NB4 (cell line): ENCODE data around the gene SLC25A25.

Source experiments
- DNase-seq: peaks from one replicate; pipeline ENCODE4 v3.0.0; 2010; ENCODE audit warnings: low read depth
- H3K4me3 ChIP-seq: one replicate; pipeline ENCODE4 v1.5.1; 2011; ENCODE audit warnings: mild to moderate bottlenecking, low read depth, low read length, moderate library complexity
- MAX ChIP-seq: IDR thresholded peaks from 2 replicates; pipeline ENCODE4 v1.6.1; 2011; ENCODE audit warnings: low read depth, low read length
- MYC ChIP-seq: IDR thresholded peaks from 2 replicates; pipeline ENCODE4 v1.6.1; 2011; ENCODE audit warnings: low read depth, low read length
- POLR2A ChIP-seq: IDR thresholded peaks from 2 replicates; pipeline ENCODE4 v1.6.1; 2011; ENCODE audit warnings: mild to moderate bottlenecking; ENCODE audit not compliant: insufficient read length; ENCODE audit errors: extremely low read depth
- TF ChIP-seq, protein P1 (sequence below): IDR thresholded peaks from one replicate; pipeline ENCODE4 v1.5.1; 2012; ENCODE audit warnings: low read depth, low read length

The SLC25A25 gene

GRCh38 chr9:128085943-128086342 is 17.9 kb downstream of the SLC25A25 start:
- DNase-seq, result no peak
- no peak for TF ChIP-seq MYC
- TF ChIP-seq MAX, result no peak
- no peak overlapping the region for H3K4me3 ChIP-seq

GRCh38 chr9:128087262-128087661 is 19.2 kb downstream of the SLC25A25 start:
- no peak for DNase-seq
- H3K4me3 ChIP-seq, result no peak overlapping the region
- TF ChIP-seq POLR2A (no peak), MYC (no peak), MAX (no peak)
- TF ChIP-seq, protein P1, sequence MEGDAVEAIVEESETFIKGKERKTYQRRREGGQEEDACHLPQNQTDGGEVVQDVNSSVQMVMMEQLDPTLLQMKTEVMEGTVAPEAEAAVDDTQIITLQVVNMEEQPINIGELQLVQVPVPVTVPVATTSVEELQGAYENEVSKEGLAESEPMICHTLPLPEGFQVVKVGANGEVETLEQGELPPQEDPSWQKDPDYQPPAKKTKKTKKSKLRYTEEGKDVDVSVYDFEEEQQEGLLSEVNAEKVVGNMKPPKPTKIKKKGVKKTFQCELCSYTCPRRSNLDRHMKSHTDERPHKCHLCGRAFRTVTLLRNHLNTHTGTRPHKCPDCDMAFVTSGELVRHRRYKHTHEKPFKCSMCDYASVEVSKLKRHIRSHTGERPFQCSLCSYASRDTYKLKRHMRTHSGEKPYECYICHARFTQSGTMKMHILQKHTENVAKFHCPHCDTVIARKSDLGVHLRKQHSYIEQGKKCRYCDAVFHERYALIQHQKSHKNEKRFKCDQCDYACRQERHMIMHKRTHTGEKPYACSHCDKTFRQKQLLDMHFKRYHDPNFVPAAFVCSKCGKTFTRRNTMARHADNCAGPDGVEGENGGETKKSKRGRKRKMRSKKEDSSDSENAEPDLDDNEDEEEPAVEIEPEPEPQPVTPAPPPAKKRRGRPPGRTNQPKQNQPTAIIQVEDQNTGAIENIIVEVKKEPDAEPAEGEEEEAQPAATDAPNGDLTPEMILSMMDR, result no peak

DNA sequence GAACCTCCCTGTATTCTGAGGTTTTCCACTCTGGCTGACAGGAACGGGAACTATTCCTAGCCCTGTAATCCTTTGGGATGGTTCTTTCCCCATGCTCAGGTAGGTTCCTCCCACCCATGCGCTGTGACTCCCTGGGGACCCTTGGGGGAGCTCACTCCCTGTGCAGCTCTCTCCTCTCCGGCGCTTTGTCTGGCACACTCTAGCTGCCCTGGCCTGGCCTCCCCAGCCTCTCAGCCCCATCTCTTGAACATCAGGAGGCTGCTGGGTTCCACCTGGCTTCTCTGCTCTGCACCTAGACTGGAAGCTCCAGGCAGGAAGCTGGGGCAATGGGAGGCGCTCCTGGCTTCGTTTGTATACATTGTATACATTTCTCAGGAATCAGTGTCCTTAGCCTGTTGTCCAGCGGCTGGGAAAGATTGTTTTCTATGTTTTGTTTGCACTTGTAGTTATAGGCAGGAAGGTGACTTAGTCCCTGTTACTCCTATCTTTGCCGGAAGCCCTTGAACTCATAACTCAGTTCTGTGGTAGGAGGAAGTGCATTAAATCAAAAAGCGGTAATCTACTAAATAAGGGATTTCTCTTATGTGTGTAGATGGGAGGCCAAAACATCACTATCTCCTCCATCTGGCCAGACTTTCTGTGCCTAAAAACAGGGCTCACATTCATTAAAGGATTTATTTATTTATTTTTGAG is 20.4 kb downstream of the SLC25A25 start:
- H3K4me3 ChIP-seq, result no peak overlapping the region
- TF ChIP-seq, protein P1, result no peak
- TF ChIP-seq MAX, result no peak
- TF ChIP-seq MYC, result no peak
- TF ChIP-seq POLR2A, result no peak
- no peak for DNase-seq

DNA sequence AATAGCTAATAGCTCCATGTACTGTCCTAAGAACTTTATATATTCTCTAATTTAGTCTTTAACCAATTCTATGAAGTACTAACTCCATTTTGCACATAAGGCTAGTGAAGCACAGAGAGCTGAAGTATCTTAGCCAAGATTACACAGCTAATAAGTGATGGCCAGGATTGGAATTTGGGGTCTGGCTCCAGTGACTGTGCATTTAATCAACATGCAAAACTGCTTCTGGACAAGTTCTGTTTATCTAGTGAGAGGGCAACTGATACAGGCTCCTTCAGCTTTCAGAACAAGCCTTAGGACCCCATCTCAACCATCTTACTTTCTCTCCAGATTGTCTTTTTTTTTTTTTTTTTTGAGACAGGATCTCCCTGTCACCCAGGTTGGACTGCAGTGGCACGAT is 21.3 kb downstream of the SLC25A25 start:
- no peak for DNase-seq
- H3K4me3 ChIP-seq, result no peak overlapping the region
- TF ChIP-seq, protein P1, result no peak
- no peak for TF ChIP-seq POLR2A

DNA sequence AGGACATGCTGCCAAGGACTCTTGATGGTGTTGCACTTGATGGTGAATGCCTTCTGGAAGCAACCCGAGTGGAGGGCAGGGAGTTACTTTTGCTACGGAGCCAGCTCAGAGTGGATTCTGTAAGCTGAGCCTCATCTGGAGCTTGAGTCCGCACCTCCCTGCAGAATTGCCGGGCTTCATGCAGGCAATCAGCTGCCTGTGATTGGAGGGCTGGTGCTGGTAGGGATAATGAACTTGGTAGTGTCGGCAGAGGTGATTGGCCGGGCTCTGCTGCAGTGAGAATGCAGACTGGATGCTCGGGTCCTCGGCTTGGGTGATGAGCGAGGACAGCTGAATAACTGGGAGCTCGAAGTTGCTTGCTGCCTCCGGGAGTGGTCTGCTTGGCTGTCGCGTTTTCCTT is 23.1 kb downstream of the SLC25A25 start:
- no peak overlapping the region for H3K4me3 ChIP-seq
- no peak for DNase-seq
- TF ChIP-seq MAX, result no peak
- TF ChIP-seq MYC, result no peak
- no peak for TF ChIP-seq POLR2A
- TF ChIP-seq, protein P1, result no peak

- H3K4me3 ChIP-seq, result no peak overlapping the region
- TF ChIP-seq MAX, result no peak
- TF ChIP-seq, protein P1, result no peak
- no peak for DNase-seq
Measured at GRCh38 chr9:128091571-128091970, 23.5 kb downstream of the SLC25A25 start.
